Measurements from ENCODE around the gene GSS. TPM values are rescaled to one million over a fixed set of nuclear protein-coding genes. Genes with fewer than 3 reads are reported as not detected.

Gene GSS
- total and polyA plus RNA-seq, 2 experiments from 2014 or later = 68.3 to 80.7 TPM

DNA sequence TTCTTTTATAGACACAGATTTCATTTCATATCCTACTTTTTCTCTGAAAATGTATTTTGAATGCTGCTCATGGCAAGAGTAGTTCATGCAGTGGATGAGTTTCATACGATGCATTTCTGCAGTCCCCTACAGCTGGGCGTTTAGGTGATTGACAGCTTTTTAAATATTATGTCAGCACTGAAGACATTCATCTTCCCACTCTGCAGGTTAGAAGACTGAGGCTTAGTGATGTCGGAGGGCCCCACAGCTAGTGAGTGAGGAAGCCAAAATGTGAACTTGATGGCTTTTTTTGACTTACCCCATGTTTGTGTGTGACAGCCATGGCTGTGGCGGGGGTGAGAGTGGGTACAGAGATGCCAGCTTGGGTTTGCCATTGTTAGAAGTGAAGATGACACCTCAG lies 33.5 kb upstream of the GSS start:
- Histone ChIP-seq H3K9me3 (ENCODE audit: low read depth) (no peaks in the 10 kb centered on the region), H3F3A (ENCODE audit: insufficient read depth) (no peaks in the 10 kb centered on the region), H2AFZ (no peak overlapping the region), H3K27ac (no peak overlapping the region), H3K79me2 (ENCODE audit: insufficient read depth) (no peaks in the 10 kb centered on the region), H3K4me2 (ENCODE audit: unreplicated experiment) (no peak overlapping the region), H3K4me3 (no peak overlapping the region), H3K36me3 (ENCODE audit: low read depth) (no peaks in the 10 kb centered on the region), H3K27me3 (replicated peaks; ENCODE audit: insufficient read depth) (peaks cover 1% of the 10 kb centered on the region; the same call in 1 of the 2 replicates), H3K9me2 (ENCODE audit: insufficient read depth) (no peaks in the 10 kb centered on the region), H3K9ac (no peak overlapping the region), H3K4me1 (ENCODE audit: insufficient read depth) (no peaks in the 10 kb centered on the region), H4K20me1 (ENCODE audit: insufficient read depth) (no peaks in the 10 kb centered on the region)
- no peak for DNase-seq
- no peak for TF ChIP-seq EZH2 (IDR thresholded peaks at IDR 0.05; ENCODE audit: insufficient read depth, poor library complexity, severe bottlenecking)
- TF ChIP-seq EZH2phosphoT487 (IDR thresholded peaks at IDR 0.05; ENCODE audit: insufficient read depth, low read depth) = no peak
- in situ Hi-C loops (cut with MboI) = no loop called here
- WGBS, 2 experiments (ENCODE audit: low coverage in 1 of 2, low lambda C conversion rate in 2 of 2, missing lambda C conversion rate in 2 of 2) = 87 to 95% methylated on average over 4 of the region's 4 CpGs

DNA sequence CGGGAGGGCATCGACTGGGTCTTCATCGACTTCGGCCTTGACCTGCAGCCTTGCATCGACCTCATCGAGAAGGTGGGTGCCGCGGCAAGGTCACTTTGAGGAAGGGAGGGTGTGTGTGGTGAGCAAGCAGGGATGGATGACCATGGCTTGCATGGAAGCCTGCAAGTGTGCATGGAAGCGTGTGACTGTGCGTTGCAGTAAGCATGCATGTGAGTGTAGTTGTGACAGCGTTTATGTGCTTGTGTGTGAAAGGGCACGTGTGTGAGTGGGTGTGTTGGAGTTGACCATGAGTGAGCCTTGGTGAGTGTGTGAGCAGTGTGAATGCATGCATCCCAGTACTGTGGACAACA lies 32.6 kb upstream of the GSS start:
- Histone ChIP-seq H3K4me3 (no peak overlapping the region), H3K27ac (no peak overlapping the region), H3K27me3 (replicated peaks; ENCODE audit: insufficient read depth) (peaks cover 9% of the 10 kb centered on the region; the same call in 1 of the 2 replicates), H3K36me3 (ENCODE audit: low read depth) (no peaks in the 10 kb centered on the region), H3K79me2 (ENCODE audit: insufficient read depth) (no peaks in the 10 kb centered on the region), H3K9ac (no peak overlapping the region), H2AFZ (no peak overlapping the region), H4K20me1 (ENCODE audit: insufficient read depth) (no peaks in the 10 kb centered on the region), H3K4me2 (ENCODE audit: unreplicated experiment) (no peak overlapping the region), H3K9me3 (ENCODE audit: low read depth) (no peaks in the 10 kb centered on the region), H3K9me2 (ENCODE audit: insufficient read depth) (no peaks in the 10 kb centered on the region), H3F3A (ENCODE audit: insufficient read depth) (no peaks in the 10 kb centered on the region), H3K4me1 (ENCODE audit: insufficient read depth) (no peaks in the 10 kb centered on the region)
- in situ Hi-C loops (cut with MboI) = no loop called here
- TF ChIP-seq EZH2 (IDR thresholded peaks at IDR 0.05; ENCODE audit: insufficient read depth, poor library complexity, severe bottlenecking) = no peak
- no peak for TF ChIP-seq EZH2phosphoT487 (IDR thresholded peaks at IDR 0.05; ENCODE audit: insufficient read depth, low read depth)
- DNase-seq = no peak
- WGBS, 2 experiments (ENCODE audit: low coverage in 1 of 2, low lambda C conversion rate in 2 of 2, missing lambda C conversion rate in 2 of 2) = 27 to 35% methylated on average over 12 of the region's 12 CpGs

DNA sequence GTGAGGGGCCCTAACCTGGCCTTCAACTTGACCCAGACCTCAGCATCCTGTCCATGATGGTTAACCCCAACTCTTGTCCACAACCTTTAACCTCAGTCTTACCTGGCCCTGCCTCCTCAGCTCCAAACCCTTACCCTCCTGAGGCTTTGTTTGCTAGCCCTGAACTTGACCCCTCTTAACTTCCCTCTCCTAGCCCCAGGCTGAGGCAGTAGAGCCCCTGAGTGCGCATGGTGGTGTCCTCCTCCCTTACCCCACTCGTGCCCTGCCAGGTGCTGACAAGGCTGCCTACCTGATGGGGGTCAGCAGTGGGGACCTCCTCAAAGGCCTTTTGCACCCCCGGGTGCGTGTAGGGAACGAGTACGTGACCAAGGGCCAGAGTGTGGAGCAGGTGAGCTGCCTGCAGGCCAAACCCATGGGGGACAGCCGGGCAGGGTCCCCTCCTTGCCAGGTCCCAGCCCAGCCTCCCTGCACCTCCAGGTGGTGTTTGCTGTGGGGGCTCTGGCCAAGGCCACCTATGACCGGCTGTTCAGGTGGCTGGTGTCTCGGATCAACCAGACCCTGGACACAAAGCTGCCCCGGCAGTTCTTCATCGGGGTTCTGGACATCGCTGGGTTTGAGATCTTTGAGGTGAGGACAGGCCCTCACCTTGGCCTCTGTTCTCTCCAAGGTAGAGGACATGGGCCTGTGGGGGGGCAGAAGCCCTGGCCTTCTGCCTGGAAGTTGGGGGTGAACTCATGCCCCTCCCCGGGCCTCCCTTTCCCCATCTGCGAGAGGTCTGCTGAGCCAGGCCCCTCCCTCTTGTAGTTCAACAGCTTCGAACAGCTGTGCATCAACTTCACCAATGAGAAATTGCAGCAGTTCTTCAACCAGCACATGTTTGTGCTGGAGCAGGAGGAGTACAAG lies 31.9 kb upstream of the GSS start:
- Histone ChIP-seq H3K9me2 (ENCODE audit: insufficient read depth) (no peaks in the 10 kb centered on the region), H3K9me3 (ENCODE audit: low read depth) (no peaks in the 10 kb centered on the region), H3F3A (ENCODE audit: insufficient read depth) (no peaks in the 10 kb centered on the region), H3K4me3 (no peak overlapping the region), H3K4me2 (ENCODE audit: unreplicated experiment) (no peak overlapping the region), H3K79me2 (ENCODE audit: insufficient read depth) (no peaks in the 10 kb centered on the region), H3K27ac (no peak overlapping the region), H4K20me1 (ENCODE audit: insufficient read depth) (no peaks in the 10 kb centered on the region), H3K27me3 (replicated peaks; ENCODE audit: insufficient read depth) (peaks cover 9% of the 10 kb centered on the region; the same call in 1 of the 2 replicates), H3K4me1 (ENCODE audit: insufficient read depth) (no peaks in the 10 kb centered on the region), H2AFZ (no peak overlapping the region), H3K9ac (no peak overlapping the region), H3K36me3 (ENCODE audit: low read depth) (no peaks in the 10 kb centered on the region)
- 40 to 42% methylated on average over 15 of the region's 15 CpGs for WGBS, 2 experiments (ENCODE audit: low coverage in 1 of 2, low lambda C conversion rate in 2 of 2, missing lambda C conversion rate in 2 of 2)
- no peak for DNase-seq
- in situ Hi-C loops (cut with MboI) = no loop called here
- TF ChIP-seq EZH2 (IDR thresholded peaks at IDR 0.05; ENCODE audit: insufficient read depth, poor library complexity, severe bottlenecking) = no peak
- TF ChIP-seq EZH2phosphoT487 (IDR thresholded peaks at IDR 0.05; ENCODE audit: insufficient read depth, low read depth) = no peak

DNA sequence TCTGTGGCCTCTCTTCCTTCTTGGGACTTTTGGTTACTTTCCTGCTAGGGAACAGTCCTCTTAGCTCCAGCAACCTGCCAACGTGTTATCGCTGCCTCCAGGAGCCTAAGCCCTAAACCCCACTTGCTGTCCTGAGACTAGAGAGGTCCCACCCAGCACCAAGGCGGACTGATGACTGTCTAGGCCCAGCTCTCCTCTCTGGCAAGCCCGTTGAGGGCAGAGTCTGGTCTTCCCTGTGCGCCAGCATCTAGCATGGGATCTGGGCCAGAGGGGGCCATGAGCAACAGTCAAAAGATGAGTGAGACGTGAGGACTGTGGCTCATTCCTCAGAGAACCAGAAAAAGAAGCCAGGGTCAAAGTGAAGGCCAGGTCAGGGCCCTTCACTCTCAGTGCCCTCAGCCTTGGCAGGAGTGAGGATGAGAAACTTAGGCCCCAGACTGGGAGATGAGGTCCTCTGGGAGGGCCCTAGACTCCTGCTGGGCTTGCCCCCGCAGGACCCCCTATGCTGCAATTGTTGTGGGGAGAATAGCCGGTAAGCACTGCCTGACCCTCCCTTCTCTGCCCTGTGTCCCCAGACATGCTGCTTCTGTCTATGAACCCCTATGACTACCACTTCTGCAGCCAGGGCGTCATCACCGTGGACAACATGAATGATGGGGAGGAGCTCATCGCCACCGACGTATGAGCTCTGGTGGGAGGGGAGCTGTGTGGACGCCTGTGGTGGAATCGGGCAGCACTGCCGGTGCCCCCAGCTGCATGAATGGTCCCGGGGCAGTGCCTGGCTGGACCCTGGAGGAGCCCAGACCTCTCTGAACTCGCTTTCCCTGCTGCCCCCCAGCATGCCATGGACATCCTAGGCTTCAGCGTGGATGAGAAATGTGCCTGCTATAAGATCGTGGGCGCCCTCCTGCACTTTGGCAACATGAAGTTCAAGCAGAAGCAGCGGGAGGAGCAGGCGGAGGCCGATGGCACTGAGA lies 31.0 kb upstream of the GSS start:
- TF ChIP-seq EZH2phosphoT487 (IDR thresholded peaks at IDR 0.05; ENCODE audit: insufficient read depth, low read depth) = no peak
- no peak for TF ChIP-seq EZH2 (IDR thresholded peaks at IDR 0.05; ENCODE audit: insufficient read depth, poor library complexity, severe bottlenecking)
- DNase-seq = no peak
- WGBS, 2 experiments (ENCODE audit: low coverage in 1 of 2, low lambda C conversion rate in 2 of 2, missing lambda C conversion rate in 2 of 2) = 60% methylated on average over 24 of the region's 24 CpGs

More for the DNA sequence above, 31.0 kb upstream of the GSS start:
- no peak overlapping the region for H3K9ac ChIP-seq
- H3K4me2 ChIP-seq (ENCODE audit: unreplicated experiment) = no peak overlapping the region
- in situ Hi-C loops (cut with MboI) = no loop called here
- no peaks in the 10 kb centered on the region for H3K79me2 ChIP-seq (ENCODE audit: insufficient read depth)
- no peak overlapping the region for H2AFZ ChIP-seq
- H3K4me3 ChIP-seq = no peak overlapping the region
- H3K9me2 ChIP-seq (ENCODE audit: insufficient read depth) = no peaks in the 10 kb centered on the region
- no peaks in the 10 kb centered on the region for H3F3A ChIP-seq (ENCODE audit: insufficient read depth)
- H3K4me1 ChIP-seq (ENCODE audit: insufficient read depth) = no peaks in the 10 kb centered on the region
- peaks cover 9% of the 10 kb centered on the region; the same call in 1 of the 2 replicates for H3K27me3 ChIP-seq (replicated peaks; ENCODE audit: insufficient read depth)
- no peaks in the 10 kb centered on the region for H3K9me3 ChIP-seq (ENCODE audit: low read depth)
- H3K27ac ChIP-seq = no peak overlapping the region
- H3K36me3 ChIP-seq (ENCODE audit: low read depth) = no peaks in the 10 kb centered on the region
- H4K20me1 ChIP-seq (ENCODE audit: insufficient read depth) = no peaks in the 10 kb centered on the region
